COLO668 (cell line): ENCODE measurements around the gene SLC9A9.
"Not testable (repeated sequence)": the region's sequence is repeated elsewhere in the genome, so short reads cannot be mapped to it uniquely, and the experiment has no call there.

Experiments
- DNase-seq: peaks from one replicate; lab custom pipeline; 2025; ENCODE audit not compliant: unreplicated experiment; lab: John Stamatoyannopoulos, UW

The SLC9A9 gene

GRCh38 chr3:143298886-143299535, 549.3 kb downstream of the SLC9A9 start:
- DNase-seq = no peak

GRCh38 chr3:143298380-143298779, 549.9 kb downstream of the SLC9A9 start:
- no peak for DNase-seq

- DNase-seq = no peak
Observed at GRCh38 chr3:143295201-143296080, 552.8 kb downstream of the SLC9A9 start.

GRCh38 chr3:143294188-143294587, 554.1 kb downstream of the SLC9A9 start:
- DNase-seq = no peak

- DNase-seq = no peak
Observed at GRCh38 chr3:143291836-143292447, 556.3 kb downstream of the SLC9A9 start.

- DNase-seq = no peak
Observed at GRCh38 chr3:143288944-143289343, 559.3 kb downstream of the SLC9A9 start.

GRCh38 chr3:143287403-143287802, 560.9 kb downstream of the SLC9A9 start:
- DNase-seq = no peak

GRCh38 chr3:143286392-143287010, 561.8 kb downstream of the SLC9A9 start:
- DNase-seq = no peak

GRCh38 chr3:143283432-143284128, 564.7 kb downstream of the SLC9A9 start:
- DNase-seq = no peak

- no peak for DNase-seq
Observed at GRCh38 chr3:143280984-143281383, 567.3 kb downstream of the SLC9A9 start.

- not testable (repeated sequence) for DNase-seq
Observed at GRCh38 chr3:143279567-143279966, 568.7 kb downstream of the SLC9A9 start.

GRCh38 chr3:143278721-143279120, 569.5 kb downstream of the SLC9A9 start:
- no peak for DNase-seq

GRCh38 chr3:143277531-143277930, 570.7 kb downstream of the SLC9A9 start:
- no peak for DNase-seq

GRCh38 chr3:143276592-143276991, 571.7 kb downstream of the SLC9A9 start:
- no peak for DNase-seq

GRCh38 chr3:143273975-143274690, 574.1 kb downstream of the SLC9A9 start:
- no peak for DNase-seq

- no peak for DNase-seq
Observed at GRCh38 chr3:143271136-143271535, 577.1 kb downstream of the SLC9A9 start.

- no peak for DNase-seq
Observed at GRCh38 chr3:143269741-143270140, 578.5 kb downstream of the SLC9A9 start.

GRCh38 chr3:143267989-143268388, 580.3 kb downstream of the SLC9A9 start:
- DNase-seq = no peak

GRCh38 chr3:143266927-143267326, 581.3 kb downstream of the SLC9A9 start:
- DNase-seq = no peak

- no peak for DNase-seq
Observed at GRCh38 chr3:143266511-143266910, 581.8 kb downstream of the SLC9A9 start.
